ENCODE measurements around the gene MORF4L1.

GRCh38 chr15:78929536-78930264, 57.0 kb downstream of the MORF4L1 start:
- TF ChIP-seq CTCF (IDR thresholded peaks at IDR 0.05) (no peak), POLR2A (IDR thresholded peaks at IDR 0.05) (no peak)
